IMR-90 (cell line): ENCODE measurements around the gene NMNAT3. TPM values are rescaled to one million over a fixed set of nuclear protein-coding genes. Genes with fewer than 3 reads are reported as not detected.

ENCODE experiments used
- ATAC-seq: fragments of 200-7000 bp; cut with Tn5 transposase; 2 replicates; pipeline ENCODE4 v1.9.1; 2020; ENCODE audit warnings: low read depth, mild to moderate bottlenecking, moderate library complexity
- BruUV-seq: library from RNA; stranded (reverse); fragments of 400-500 nt; replicated peaks from 2 replicates; lab custom pipeline; 2021; lab: Mats Ljungman, UMichigan
- CTCF ChIA-PET: fragments of 300-600 bp; formaldehyde crosslinking; extraction: SDS; loops from one replicate; lab custom pipeline; 2021; ENCODE audit warnings: antibody characterized with exemption; lab: Yijun Ruan, JAX
- POLR2A ChIA-PET: fragments of 300-600 bp; sonication (Branson Sonifier 250); formaldehyde crosslinking; loops from one replicate; lab custom pipeline; 2022; ENCODE audit warnings: antibody characterized with exemption; ENCODE audit not compliant: unreplicated experiment; lab: Charles Lee
- DNase-seq: peaks from one replicate; pipeline ENCODE4 v3.0.0; 2013
- H2AFZ ChIP-seq: replicated peaks from 2 replicates; pipeline ENCODE3; 2013; ENCODE audit warnings: low read length, mild to moderate bottlenecking; ENCODE audit not compliant: poor library complexity
- H2AK5ac ChIP-seq: 2 replicates; pipeline ENCODE4 v1.6.1; 2013; ENCODE audit warnings: low read depth, low read length, inconsistent platforms
- H2AK9ac ChIP-seq: replicated peaks from 2 replicates; pipeline ENCODE3; 2013; ENCODE audit warnings: mild to moderate bottlenecking, low read depth, low read length, moderate library complexity; ENCODE audit not compliant: poor library complexity
- H2BK120ac ChIP-seq: 2 replicates; pipeline ENCODE4 v1.6.1; 2013; ENCODE audit warnings: low read depth, low read length, inconsistent platforms
- H2BK15ac ChIP-seq: 3 replicates; pipeline ENCODE4 v1.6.1; 2013; ENCODE audit warnings: low read depth, low read length, inconsistent platforms
- H2BK20ac ChIP-seq: 2 replicates; pipeline ENCODE4 v1.6.1; 2013; ENCODE audit warnings: low read depth, mild to moderate bottlenecking, inconsistent platforms, low read length, moderate library complexity
- H2BK5ac ChIP-seq: 2 replicates; pipeline ENCODE4 v1.6.1; 2013; ENCODE audit warnings: mild to moderate bottlenecking, low read depth, low read length, inconsistent platforms; ENCODE audit not compliant: poor library complexity, severe bottlenecking
- H3K14ac ChIP-seq: replicated peaks from 2 replicates; pipeline ENCODE4 v1.6.1; 2013; ENCODE audit warnings: low read depth, low read length, inconsistent platforms
- H3K18ac ChIP-seq: 2 replicates; pipeline ENCODE4 v1.6.1; 2013; ENCODE audit warnings: low read depth, low read length, control low read depth
- H3K23ac ChIP-seq: 2 replicates; pipeline ENCODE4 v1.6.1; 2013; ENCODE audit warnings: low read depth, low read length, inconsistent platforms
- H3K27ac ChIP-seq: 2 replicates; pipeline ENCODE4 v1.5.1; 2013; ENCODE audit warnings: mild to moderate bottlenecking, control low read depth, low read length; ENCODE audit not compliant: insufficient read depth
- H3K27me3 ChIP-seq: 2 replicates; pipeline ENCODE4 v1.6.1; 2013; ENCODE audit warnings: low read length; ENCODE audit not compliant: control insufficient read depth, insufficient read depth
- H3K36me3 ChIP-seq: 2 replicates; pipeline ENCODE4 v1.6.1; 2013; ENCODE audit warnings: low read length, mixed read lengths; ENCODE audit not compliant: control insufficient read depth, insufficient read depth
- H3K4ac ChIP-seq: 2 replicates; pipeline ENCODE4 v1.6.1; 2013; ENCODE audit warnings: low read depth, low read length, inconsistent platforms
- H3K4me1 ChIP-seq: 2 replicates; pipeline ENCODE4 v1.6.1; 2013; ENCODE audit warnings: low read length, mixed read lengths; ENCODE audit not compliant: control insufficient read depth, insufficient read depth
- H3K4me2 ChIP-seq: 2 replicates; pipeline ENCODE4 v1.6.1; 2013; ENCODE audit warnings: low read depth, mild to moderate bottlenecking, control low read depth, low read length, moderate library complexity
- H3K4me3 ChIP-seq: 2 replicates; pipeline ENCODE4 v1.5.1; 2013; ENCODE audit warnings: low read depth, mild to moderate bottlenecking, control low read depth, low read length, moderate library complexity; ENCODE audit not compliant: insufficient read depth
- H3K56ac ChIP-seq: 2 replicates; pipeline ENCODE4 v1.6.1; 2013; ENCODE audit warnings: low read length, inconsistent platforms; ENCODE audit not compliant: insufficient read depth; ENCODE audit errors: extremely low read depth
- H3K79me1 ChIP-seq, 2 experiments: 2 replicates each; pipeline ENCODE4 v1.6.1; 2013; ENCODE audit warnings: low read length in 2 of 2, inconsistent platforms in 1 of 2, low read depth in 1 of 2
- H3K9ac ChIP-seq: 2 replicates; pipeline ENCODE4 v1.6.1; 2013; ENCODE audit warnings: low read depth, low read length, control low read depth
- H3K9me1 ChIP-seq: 2 replicates; pipeline ENCODE4 v1.6.1; 2013; ENCODE audit warnings: low read length, inconsistent platforms; ENCODE audit not compliant: insufficient read depth
- H3K9me3 ChIP-seq: 2 replicates; pipeline ENCODE4 v1.6.1; 2013; ENCODE audit warnings: low read length; ENCODE audit not compliant: control insufficient read depth, insufficient read depth
- H4K20me1 ChIP-seq: 2 replicates; pipeline ENCODE4 v1.6.1; 2013; ENCODE audit warnings: low read length, inconsistent platforms; ENCODE audit not compliant: insufficient read depth
- H4K5ac ChIP-seq: 2 replicates; pipeline ENCODE4 v1.6.1; 2013; ENCODE audit warnings: mild to moderate bottlenecking, low read depth, low read length, control low read depth
- H4K8ac ChIP-seq, 2 experiments: 2 replicates each; pipeline ENCODE4 v1.6.1; 2013; ENCODE audit warnings: low read depth in 2 of 2, low read length in 2 of 2, control low read depth in 1 of 2, inconsistent platforms in 1 of 2
- H4K91ac ChIP-seq: 2 replicates; pipeline ENCODE4 v1.6.1; 2013; ENCODE audit warnings: low read depth, low read length, inconsistent platforms; ENCODE audit not compliant: insufficient read depth
- BHLHE40 ChIP-seq: fragments of 150-350 bp; IDR thresholded peaks from 2 replicates; pipeline ENCODE4 v1.6.1; 2016; ENCODE audit warnings: mild to moderate bottlenecking, low read depth, low read length
- CEBPB ChIP-seq: IDR thresholded peaks from 2 replicates; pipeline ENCODE4 v1.6.1; 2012; ENCODE audit warnings: low read depth, low read length, improper control_type of control experiment
- CHD1 ChIP-seq: IDR thresholded peaks from 2 replicates; pipeline ENCODE4 v1.6.1; 2012; ENCODE audit warnings: low read depth, low read length, improper control_type of control experiment
- CTCF ChIP-seq: conservative IDR thresholded peaks from 2 replicates; pipeline ENCODE4 v1.5.1; 2012; ENCODE audit warnings: mild to moderate bottlenecking, low read depth, low read length, improper control_type of control experiment
- ELK1 ChIP-seq: fragments of 150-350 bp; IDR thresholded peaks from 2 replicates; pipeline ENCODE4 v1.6.1; 2016; ENCODE audit warnings: low read depth, mild to moderate bottlenecking, low read length, moderate library complexity, borderline replicate concordance
- FOS ChIP-seq: fragments of 150-350 bp; IDR thresholded peaks from 2 replicates; pipeline ENCODE4 v1.6.1; 2016; ENCODE audit warnings: low read depth, low read length
- MAFK ChIP-seq: IDR thresholded peaks from 2 replicates; pipeline ENCODE4 v1.6.1; 2012; ENCODE audit warnings: low read depth, low read length, improper control_type of control experiment
- MAZ ChIP-seq: IDR thresholded peaks from 2 replicates; pipeline ENCODE4 v1.6.1; 2012; ENCODE audit warnings: low read depth, mild to moderate bottlenecking, low read length, improper control_type of control experiment, moderate library complexity, borderline replicate concordance
- MXI1 ChIP-seq: IDR thresholded peaks from 2 replicates; pipeline ENCODE4 v1.6.1; 2012; ENCODE audit warnings: low read depth, mild to moderate bottlenecking, low read length, moderate library complexity, borderline replicate concordance
- NFE2L2 ChIP-seq: fragments of 150-350 bp; IDR thresholded peaks from 2 replicates; pipeline ENCODE4 v1.6.1; 2016; ENCODE audit warnings: low read depth, mild to moderate bottlenecking, low read length
- POLR2A ChIP-seq: IDR thresholded peaks from 2 replicates; pipeline ENCODE4 v1.6.1; 2012; ENCODE audit warnings: mild to moderate bottlenecking, low read depth, low read length
- RAD21 ChIP-seq: IDR thresholded peaks from 2 replicates; pipeline ENCODE4 v1.6.1; 2012; ENCODE audit warnings: low read length, improper control_type of control experiment
- RCOR1 ChIP-seq: IDR thresholded peaks from 2 replicates; pipeline ENCODE4 v1.6.1; 2012; ENCODE audit warnings: mild to moderate bottlenecking, low read length, improper control_type of control experiment; ENCODE audit not compliant: insufficient replicate concordance
- RFX5 ChIP-seq: IDR thresholded peaks from 2 replicates; pipeline ENCODE4 v1.8.0; 2012; ENCODE audit warnings: low read depth, mild to moderate bottlenecking, low read length, moderate library complexity
- SMC3 ChIP-seq: fragments of 150-350 bp; IDR thresholded peaks from 2 replicates; pipeline ENCODE4 v1.6.1; 2016; ENCODE audit warnings: low read depth, mild to moderate bottlenecking, antibody characterized with exemption, low read length, moderate library complexity
- USF2 ChIP-seq: fragments of 150-350 bp; IDR thresholded peaks from 2 replicates; pipeline ENCODE4 v1.6.1; 2017; ENCODE audit warnings: mild to moderate bottlenecking, antibody characterized with exemption, low read length, low read depth
- WGBS, 2 experiments: methylation state at CpG; one replicate each; pipeline versions ENCODE4 v1.1.5 to v1.1.7; 2013; ENCODE audit warnings: missing lambda C conversion rate in 2 of 2; ENCODE audit not compliant: insufficient read length in 1 of 2; ENCODE audit errors: extremely low coverage in 2 of 2; 5-methylcytosine and 5-hydroxymethylcytosine counted together
- dilution Hi-C: fragments of 300-500 bp; cut with HindIII; formaldehyde crosslinking; loops from one replicate; pipeline ENCODE4 v1.14.3; 2018; ENCODE audit warnings: low sequenced_read_pairs; ENCODE audit not compliant: unreplicated experiment
- in situ Hi-C: fragments of 300-500 bp; cut with MboI; formaldehyde crosslinking; loops from 3 replicates; pipeline ENCODE4 v1.14.3; 2019; ENCODE audit warnings: low sequenced_read_pairs, inconsistent platforms, mixed read lengths
- intact Hi-C: fragments of 100-400 bp; cut with micrococcal nuclease; formaldehyde crosslinking; loops from 2 replicates; pipeline ENCODE4 v1.10.0; 2022
- polyA plus RNA-seq, 3 experiments: library from polyadenylated mRNA; depleted of rRNA; stranded (reverse); fragments of >200 nt; gene quantifications; 2 replicates each; pipeline ENCODE4 v1.2.3, GENCODE V29; 2012; ENCODE audit warnings: low replicate concordance in 1 of 3
- total RNA-seq: library from RNA; depleted of rRNA; stranded (reverse); fragments of >200 nt; gene quantifications from 2 replicates; pipeline ENCODE4 v1.2.3, GENCODE V29; 2012

NMNAT3 gene
- total and polyA plus RNA-seq, 2 of the 4 experiments (the other 2 are of a cell fraction), result 0.12 to 0.36 TPM

GRCh38 chr3:139642996-139643395, 34.8 kb downstream of the NMNAT3 start:
- ChIA-PET CTCF (no interaction called here), POLR2A (no interaction called here)
- DNase-seq, result no peak
- H3K9ac ChIP-seq, result no peak overlapping the region
- H4K5ac ChIP-seq, result no peak overlapping the region
- no CpG with 5 or more reads among the region's 2 CpGs for WGBS, 2 experiments
- no peak overlapping the region for H2AK5ac ChIP-seq
- ATAC-seq, result no peak
- intact Hi-C loops, result no loop called here
- no peak overlapping the region for H3K27ac ChIP-seq
- no peak overlapping the region for H3K14ac ChIP-seq
- H3K36me3 ChIP-seq, result no peaks in the 10 kb centered on the region
- dilution Hi-C loops, result no loop called here
- H3K4me3 ChIP-seq, result no peak overlapping the region
- no peak overlapping the region for H4K91ac ChIP-seq
- no peak overlapping the region for H2BK15ac ChIP-seq
- H3K4me2 ChIP-seq, result no peak overlapping the region
- H2AK9ac ChIP-seq, result no peak overlapping the region
- no peak overlapping the region for H2BK120ac ChIP-seq
- no peaks in the 10 kb centered on the region for H3K4me1 ChIP-seq
- H4K20me1 ChIP-seq, result no peaks in the 10 kb centered on the region
- no peak overlapping the region for H3K18ac ChIP-seq
- H3K23ac ChIP-seq, result no peak overlapping the region
- H3K56ac ChIP-seq, result no peak overlapping the region
- no peak overlapping the region for H2BK5ac ChIP-seq
- H2BK20ac ChIP-seq, result no peak overlapping the region
- no peak overlapping the region for H4K8ac ChIP-seq
- H3K4ac ChIP-seq, result no peak overlapping the region
- BruUV-seq, result no TSS peak
- H3K9me1 ChIP-seq, result no peaks in the 10 kb centered on the region
- H3K27me3 ChIP-seq, result no peaks in the 10 kb centered on the region
- no peaks in the 10 kb centered on the region for H3K79me1 ChIP-seq
- TF ChIP-seq MAFK (no peak), NFE2L2 (no peak), SMC3 (no peak), RCOR1 (no peak), FOS (no peak), CEBPB (no peak), BHLHE40 (no peak), CTCF (no peak), MAZ (no peak), USF2 (no peak), CHD1 (no peak), POLR2A (no peak), RAD21 (no peak), ELK1 (no peak), MXI1 (no peak), RFX5 (no peak)
- in situ Hi-C loops, result no loop called here
- H2AFZ ChIP-seq, result no peak overlapping the region
- no peaks in the 10 kb centered on the region for H3K9me3 ChIP-seq
